SK-N-SH (cell line): ENCODE results near the gene TMEM205. TPM values are rescaled to one million over a fixed set of nuclear protein-coding genes. Genes with fewer than 3 reads are reported as not detected.

ENCODE experiments used
- CTCF ChIA-PET: fragments of 300-600, 350-600 bp; formaldehyde crosslinking; extraction: SDS; loops from one replicate; lab custom pipeline; 2021; lab: Yijun Ruan, JAX
- POLR2A ChIA-PET: fragments of 350-600 bp; sonication (Branson Sonifier 250); formaldehyde crosslinking; extraction: SDS; loops from one replicate; lab custom pipeline; 2020; ENCODE audit warnings: antibody characterized with exemption, inconsistent platforms; lab: Yijun Ruan, JAX
- DNase-seq: peaks from one replicate; pipeline ENCODE4 v3.0.0; 2012
- H2AFZ ChIP-seq: fragments of 200-600 bp; sonication (generic); 2 replicates; pipeline ENCODE4 v1.8.1; 2016; ENCODE audit warnings: antibody characterized with exemption, mild to moderate bottlenecking, low read depth
- H3F3A ChIP-seq: fragments of 200-600 bp; sonication (generic); replicated peaks from 2 replicates; pipeline ENCODE3; 2016; ENCODE audit warnings: antibody characterized with exemption, mild to moderate bottlenecking; ENCODE audit not compliant: insufficient read depth
- H3K27ac ChIP-seq, 2 experiments: fragments of 200-500 bp in 1 of 2; fragments of 200-600 bp in 1 of 2; sonication (Bioruptor generic) in 1 of 2; sonication (generic), shearing (Covaris generic) in 1 of 2; 2 replicates each; pipeline versions ENCODE4 v1.5.1 to v1.6.1; 2014 to 2016; ENCODE audit warnings: low read depth in 2 of 2, inconsistent platforms in 1 of 2, low read length in 1 of 2, mild to moderate bottlenecking in 1 of 2, mixed read lengths in 1 of 2
- H3K27me3 ChIP-seq: fragments of 200-600 bp; sonication (generic), shearing (Covaris generic); 2 replicates; pipeline ENCODE4 v1.6.1; 2016; ENCODE audit warnings: mixed run types; ENCODE audit not compliant: insufficient read depth
- H3K36me3 ChIP-seq, 2 experiments: fragments of 200-500 bp in 1 of 2; fragments of 200-600 bp in 1 of 2; sonication (Bioruptor generic) in 1 of 2; sonication (generic) in 1 of 2; replicated peaks in 1 of 2; 2 replicates each; pipeline versions ENCODE3 to v1.5.1; 2014 to 2016; ENCODE audit warnings: low read length in 1 of 2, mild to moderate bottlenecking in 1 of 2; ENCODE audit not compliant: insufficient read depth in 2 of 2, control insufficient read depth in 1 of 2
- H3K4me1 ChIP-seq, 2 experiments: fragments of 200-500 bp in 1 of 2; fragments of 200-600 bp in 1 of 2; sonication (Bioruptor generic) in 1 of 2; sonication (generic), shearing (Covaris generic) in 1 of 2; 2 replicates each; pipeline versions ENCODE4 v1.5.1 to v1.6.1; 2014 to 2016; ENCODE audit warnings: low read depth in 1 of 2, low read length in 1 of 2, mixed run types in 1 of 2; ENCODE audit not compliant: insufficient read depth in 2 of 2, control insufficient read depth in 1 of 2
- H3K4me2 ChIP-seq: fragments of 200-600 bp; sonication (generic), shearing (Covaris generic); 2 replicates; pipeline ENCODE4 v1.6.1; 2017; ENCODE audit warnings: mixed run types
- H3K4me3 ChIP-seq, 2 experiments: fragments of 200-500 bp in 1 of 2; fragments of 200-600 bp in 1 of 2; sonication (Bioruptor generic) in 1 of 2; sonication (generic), shearing (Covaris generic) in 1 of 2; 2 replicates each; pipeline versions ENCODE4 v1.5.1 to v1.8.1; 2014 to 2016; ENCODE audit warnings: low read depth in 2 of 2, inconsistent platforms in 1 of 2, low read length in 1 of 2, mild to moderate bottlenecking in 1 of 2, mixed read lengths in 1 of 2, moderate library complexity in 1 of 2
- H3K79me2 ChIP-seq: fragments of 200-600 bp; sonication (generic); 2 replicates; pipeline ENCODE4 v1.8.1; 2017; ENCODE audit warnings: mild to moderate bottlenecking; ENCODE audit not compliant: insufficient read depth
- H3K9ac ChIP-seq: fragments of 200-600 bp; sonication (generic); 2 replicates; pipeline ENCODE4 v1.6.1; 2017; ENCODE audit warnings: mixed run types
- H3K9me2 ChIP-seq: fragments of 200-600 bp; sonication (generic); 2 replicates; pipeline ENCODE4 v1.6.1; 2017; ENCODE audit warnings: mixed run types
- H3K9me3 ChIP-seq: fragments of 200-600 bp; sonication (generic); 2 replicates; pipeline ENCODE4 v1.6.1; 2017; ENCODE audit warnings: mixed run types, mild to moderate bottlenecking, moderate library complexity
- H4K20me1 ChIP-seq: fragments of 200-600 bp; sonication (generic); 2 replicates; pipeline ENCODE4 v1.6.1; 2017; ENCODE audit warnings: mild to moderate bottlenecking, mixed run types; ENCODE audit not compliant: insufficient read depth
- CTCF ChIP-seq: fragments of 200-600 bp; sonication (generic); IDR thresholded peaks from 2 replicates; pipeline ENCODE4 v1.6.1; 2017; ENCODE audit warnings: antibody characterized with exemption, mild to moderate bottlenecking, moderate library complexity
- EP300 ChIP-seq, 2 experiments: IDR thresholded peaks; 2 replicates each; pipeline versions ENCODE4 v1.4.0 to v1.6.1; 2012; ENCODE audit warnings: borderline replicate concordance in 1 of 2, low read depth in 1 of 2, low read length in 1 of 2
- FOSL2 ChIP-seq: IDR thresholded peaks from 2 replicates; pipeline ENCODE4 v1.4.0; 2012; ENCODE audit warnings: low read depth, mild to moderate bottlenecking, moderate library complexity, borderline replicate concordance
- MXI1 ChIP-seq: IDR thresholded peaks from 2 replicates; pipeline ENCODE4 v1.6.1; 2012; ENCODE audit warnings: mild to moderate bottlenecking, low read depth, low read length, improper control_type of control experiment
- RAD21 ChIP-seq: IDR thresholded peaks from 2 replicates; pipeline ENCODE4 v1.6.1; 2012; ENCODE audit warnings: mild to moderate bottlenecking, low read length
- SIN3A ChIP-seq: IDR thresholded peaks from 2 replicates; pipeline ENCODE4 v1.6.1; 2012; ENCODE audit warnings: low read depth, mild to moderate bottlenecking, low read length, moderate library complexity, borderline replicate concordance
- TEAD4 ChIP-seq: IDR thresholded peaks from 2 replicates; pipeline ENCODE4 v1.4.0; 2012; ENCODE audit warnings: mild to moderate bottlenecking, borderline replicate concordance; ENCODE audit not compliant: insufficient read depth
- WGBS: methylation state at CpG from one replicate; pipeline ENCODE4 v1.1.6; 2017; ENCODE audit warnings: low lambda C conversion rate; 5-methylcytosine and 5-hydroxymethylcytosine counted together
- polyA plus RNA-seq, 3 experiments: library from polyadenylated mRNA; depleted of rRNA; stranded (reverse); fragments of >200 nt; gene quantifications; 2 replicates each; pipeline ENCODE4 v1.2.3, GENCODE V29; 2012

TMEM205 gene
- polyA plus RNA-seq, 1 of the 3 experiments (the other 2 are of a cell fraction) = 219 TPM

GRCh38 chr19:11295665-11296245 is 50.3 kb downstream of the TMEM205 start, which contains the start of gene TSPAN16:
TSS of gene TSPAN16 (plus strand) at chr19:11296160. CDS start at chr19:11296298, 138 bp downstream.
- DNase-seq = peak; percentile 38
- Histone ChIP-seq H3K9me3 (no peaks in the 10 kb centered on the region), H3K27me3 (no peaks in the 10 kb centered on the region), H3K27ac (no peak within 1 kb of the TSS), H4K20me1 (no peaks in the 10 kb centered on the region), H3K36me3 (no peaks in the 10 kb centered on the region), H3K79me2 (no peaks in the 10 kb centered on the region), H3F3A (peaks cover 4% of the 10 kb centered on the region), H3K4me3 (no peak within 1 kb of the TSS), H3K9me2 (no peaks in the 10 kb centered on the region), H2AFZ (no peak within 1 kb of the TSS), H3K9ac (no peak within 1 kb of the TSS), H3K4me1 (peaks cover 0 to 3% of the 10 kb centered on the region in 2 experiments; a peak in 1 of 4 replicates), H3K4me2 (no peak within 1 kb of the TSS)
- WGBS = 87% methylated on average over 6 of the region's 8 CpGs
- CTCF ChIA-PET = interaction anchor here (0.8 to 5.1 kb wide), 14 partner anchors 9 to 186 kb away, joined by 3 to 66 read pairs (median 5); partner anchors contain the start of genes CCDC159, ELAVL3, RGL3 and SWSAP1
- POLR2A ChIA-PET = interaction anchor here (1.0 kb wide), 1 partner anchor 185 kb away, joined by 3 read pairs; the partner anchor contains the start of gene ELAVL3
- TF ChIP-seq RAD21 = peak; percentile 33
- peak; percentile 24; the same call in 1 of the 2 replicates for TF ChIP-seq CTCF
- TF ChIP-seq TEAD4 = no peak

GRCh38 chr19:11295180-11295579 is 50.9 kb downstream of the TMEM205 start:
- Histone ChIP-seq H3K4me3 (no peak overlapping the region), H3K9me2 (no peaks in the 10 kb centered on the region), H3K9ac (no peak overlapping the region), H3K27ac (no peak overlapping the region), H3K27me3 (no peaks in the 10 kb centered on the region), H3K9me3 (no peaks in the 10 kb centered on the region), H2AFZ (no peak overlapping the region), H4K20me1 (no peaks in the 10 kb centered on the region), H3K4me2 (no peak overlapping the region), H3K4me1 (peaks cover 0 to 3% of the 10 kb centered on the region in 2 experiments; a peak in 1 of 4 replicates), H3F3A (peaks cover 4% of the 10 kb centered on the region), H3K79me2 (no peaks in the 10 kb centered on the region)
- POLR2A ChIA-PET = interaction anchor here (1.0 kb wide), 1 partner anchor 185 kb away, joined by 3 read pairs; the partner anchor contains the start of gene ELAVL3
- CTCF ChIA-PET = interaction anchor here (0.8 to 5.1 kb wide), 10 partner anchors 8 to 186 kb away, joined by 3 to 66 read pairs (median 6); partner anchors contain the start of genes CCDC159, ELAVL3, RGL3 and SWSAP1
- no peak for DNase-seq
- no peak for TF ChIP-seq MXI1
- TF ChIP-seq EP300 (IDR thresholded peaks at IDR 0.05; ENCODE audit: borderline replicate concordance in 1 of 2, low read depth in 1 of 2, low read length in 1 of 2) = no peak
- TF ChIP-seq FOSL2 = no peak
- no peak for TF ChIP-seq SIN3A
- TF ChIP-seq, all 33 proteins: peak for 0
- no peaks in the 10 kb centered on the region for H3K36me3 ChIP-seq
- WGBS = 86% methylated on average over 4 of the region's 4 CpGs
